HepG2 (cell line): ENCODE measurements around the gene RBM8A.

Experiments used
- CHD2 ChIP-seq: IDR thresholded peaks from 2 replicates; pipeline ENCODE4 v1.6.1; 2011; ENCODE audit warnings: low read depth, low read length, improper control_type of control experiment
- GATAD1 ChIP-seq: IDR thresholded peaks from 2 replicates; pipeline ENCODE4 v1.6.1; 2016; ENCODE audit warnings: missing genetic modification reagents, missing compliant biosample characterization
- NCOR1 ChIP-seq: fragments of 200-600 bp; sonication (generic); IDR thresholded peaks from 2 replicates; pipeline ENCODE4 v1.7.0; 2017; ENCODE audit warnings: antibody characterized with exemption, low read length, borderline replicate concordance
- POLR2AphosphoS2 ChIP-seq: IDR thresholded peaks from 2 replicates; pipeline ENCODE4 v1.6.1; 2011; ENCODE audit warnings: low read depth, low read length, improper control_type of control experiment
- POLR2AphosphoS5 ChIP-seq: IDR thresholded peaks from 2 replicates; pipeline ENCODE4 v1.6.1; 2012; ENCODE audit warnings: low read depth, low read length
- YY1 ChIP-seq: IDR thresholded peaks from 2 replicates; pipeline ENCODE4 v1.6.1; 2011; ENCODE audit warnings: low read length, low read depth, moderate library complexity, mild to moderate bottlenecking; ENCODE audit not compliant: insufficient read depth, insufficient replicate concordance
- ZNF746 ChIP-seq: sonication (generic); formaldehyde crosslinking; IDR thresholded peaks from 2 replicates; pipeline ENCODE4 v1.8.0; 2022; ENCODE audit warnings: mild to moderate bottlenecking, missing genetic modification reagents
- ZNF781 ChIP-seq: sonication (generic); formaldehyde crosslinking; IDR thresholded peaks from 2 replicates; pipeline ENCODE4 v1.5.1; 2020; ENCODE audit warnings: borderline replicate concordance, mild to moderate bottlenecking, missing genetic modification reagents; ENCODE audit errors: not compliant biosample characterization
- TF ChIP-seq, protein P1 (sequence below): sonication (generic); formaldehyde crosslinking; IDR thresholded peaks from 2 replicates; pipeline ENCODE4 v1.4.0; 2020; ENCODE audit warnings: missing genetic modification reagents, borderline replicate concordance
- TF ChIP-seq, protein P2 (sequence below): sonication (generic); formaldehyde crosslinking; IDR thresholded peaks from 2 replicates; pipeline ENCODE4 v1.8.0; 2022; ENCODE audit warnings: mild to moderate bottlenecking, missing genetic modification reagents
- TF ChIP-seq, protein P3 (sequence below): fragments of 450-650 bp; IDR thresholded peaks from 2 replicates; pipeline ENCODE4 v1.6.1; 2016

DNA sequence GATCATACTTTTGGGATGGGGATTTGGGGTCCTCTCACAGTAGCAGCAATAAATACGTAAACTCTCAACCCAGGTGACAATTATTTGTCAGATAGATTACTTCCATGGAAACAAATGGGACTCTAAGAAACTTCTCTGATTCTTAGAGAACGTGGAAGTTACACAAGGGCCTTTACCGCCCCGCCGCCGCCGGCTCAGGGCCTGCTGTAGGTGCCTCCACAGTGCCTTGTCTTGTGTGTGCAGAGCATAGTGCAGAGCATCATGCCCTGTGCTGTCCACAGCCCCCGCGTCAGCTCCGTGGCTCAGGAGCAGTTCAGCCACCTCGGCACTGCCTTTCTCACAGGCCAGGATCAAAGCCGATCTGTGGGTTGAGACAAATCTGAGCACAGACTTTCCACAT lies 52.6 kb downstream of the RBM8A start:
- TF ChIP-seq POLR2AphosphoS5 (no peak), CHD2 (no peak), ZNF781 (no peak), GATAD1 (CRISPR knock-in tag) (no peak), POLR2AphosphoS2 (no peak), NCOR1 (no peak), ZNF746 (CRISPR knock-in tag) (no peak), YY1 (no peak)
- TF ChIP-seq, protein P1, sequence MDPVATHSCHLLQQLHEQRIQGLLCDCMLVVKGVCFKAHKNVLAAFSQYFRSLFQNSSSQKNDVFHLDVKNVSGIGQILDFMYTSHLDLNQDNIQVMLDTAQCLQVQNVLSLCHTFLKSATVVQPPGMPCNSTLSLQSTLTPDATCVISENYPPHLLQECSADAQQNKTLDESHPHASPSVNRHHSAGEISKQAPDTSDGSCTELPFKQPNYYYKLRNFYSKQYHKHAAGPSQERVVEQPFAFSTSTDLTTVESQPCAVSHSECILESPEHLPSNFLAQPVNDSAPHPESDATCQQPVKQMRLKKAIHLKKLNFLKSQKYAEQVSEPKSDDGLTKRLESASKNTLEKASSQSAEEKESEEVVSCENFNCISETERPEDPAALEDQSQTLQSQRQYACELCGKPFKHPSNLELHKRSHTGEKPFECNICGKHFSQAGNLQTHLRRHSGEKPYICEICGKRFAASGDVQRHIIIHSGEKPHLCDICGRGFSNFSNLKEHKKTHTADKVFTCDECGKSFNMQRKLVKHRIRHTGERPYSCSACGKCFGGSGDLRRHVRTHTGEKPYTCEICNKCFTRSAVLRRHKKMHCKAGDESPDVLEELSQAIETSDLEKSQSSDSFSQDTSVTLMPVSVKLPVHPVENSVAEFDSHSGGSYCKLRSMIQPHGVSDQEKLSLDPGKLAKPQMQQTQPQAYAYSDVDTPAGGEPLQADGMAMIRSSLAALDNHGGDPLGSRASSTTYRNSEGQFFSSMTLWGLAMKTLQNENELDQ (CRISPR knock-in tag), result no peak
- TF ChIP-seq, protein P2, sequence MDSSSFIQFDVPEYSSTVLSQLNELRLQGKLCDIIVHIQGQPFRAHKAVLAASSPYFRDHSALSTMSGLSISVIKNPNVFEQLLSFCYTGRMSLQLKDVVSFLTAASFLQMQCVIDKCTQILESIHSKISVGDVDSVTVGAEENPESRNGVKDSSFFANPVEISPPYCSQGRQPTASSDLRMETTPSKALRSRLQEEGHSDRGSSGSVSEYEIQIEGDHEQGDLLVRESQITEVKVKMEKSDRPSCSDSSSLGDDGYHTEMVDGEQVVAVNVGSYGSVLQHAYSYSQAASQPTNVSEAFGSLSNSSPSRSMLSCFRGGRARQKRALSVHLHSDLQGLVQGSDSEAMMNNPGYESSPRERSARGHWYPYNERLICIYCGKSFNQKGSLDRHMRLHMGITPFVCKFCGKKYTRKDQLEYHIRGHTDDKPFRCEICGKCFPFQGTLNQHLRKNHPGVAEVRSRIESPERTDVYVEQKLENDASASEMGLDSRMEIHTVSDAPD, result no peak
- TF ChIP-seq, protein P3, sequence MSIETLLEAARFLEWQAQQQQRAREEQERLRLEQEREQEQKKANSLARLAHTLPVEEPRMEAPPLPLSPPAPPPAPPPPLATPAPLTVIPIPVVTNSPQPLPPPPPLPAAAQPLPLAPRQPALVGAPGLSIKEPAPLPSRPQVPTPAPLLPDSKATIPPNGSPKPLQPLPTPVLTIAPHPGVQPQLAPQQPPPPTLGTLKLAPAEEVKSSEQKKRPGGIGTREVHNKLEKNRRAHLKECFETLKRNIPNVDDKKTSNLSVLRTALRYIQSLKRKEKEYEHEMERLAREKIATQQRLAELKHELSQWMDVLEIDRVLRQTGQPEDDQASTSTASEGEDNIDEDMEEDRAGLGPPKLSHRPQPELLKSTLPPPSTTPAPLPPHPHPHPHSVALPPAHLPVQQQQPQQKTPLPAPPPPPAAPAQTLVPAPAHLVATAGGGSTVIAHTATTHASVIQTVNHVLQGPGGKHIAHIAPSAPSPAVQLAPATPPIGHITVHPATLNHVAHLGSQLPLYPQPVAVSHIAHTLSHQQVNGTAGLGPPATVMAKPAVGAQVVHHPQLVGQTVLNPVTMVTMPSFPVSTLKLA, result no peak
